ENCODE measurements around the gene CDR2L.

- no peak for TF ChIP-seq CTCF (IDR thresholded peaks at IDR 0.05; ENCODE audit: low read depth, low read length, missing input control)
- TF ChIP-seq FOXA1 (IDR thresholded peaks at IDR 0.05), result no peak
- no peak for TF ChIP-seq ATF3 (IDR thresholded peaks at IDR 0.05)
- no peak for TF ChIP-seq YY1 (IDR thresholded peaks at IDR 0.05)
- no peak for TF ChIP-seq JUND (IDR thresholded peaks at IDR 0.05)
- TF ChIP-seq REST (IDR thresholded peaks at IDR 0.05), result no peak
- TF ChIP-seq MAX (IDR thresholded peaks at IDR 0.05), result no peak
- TF ChIP-seq TAF1 (conservative IDR thresholded peaks at IDR 0.05), result no peak
- no peak for TF ChIP-seq RAD21 (IDR thresholded peaks at IDR 0.05)
- no peak for TF ChIP-seq GABPA (IDR thresholded peaks at IDR 0.05 in 1 of 2, conservative IDR thresholded peaks at IDR 0.05 in 1 of 2)
- no peak for TF ChIP-seq FOXA2 (IDR thresholded peaks at IDR 0.05)
- no peak for TF ChIP-seq SP1 (IDR thresholded peaks at IDR 0.05)
- TF ChIP-seq RXRA (IDR thresholded peaks at IDR 0.05), result no peak
- TF ChIP-seq EGR1 (IDR thresholded peaks at IDR 0.05; ENCODE audit: low read depth in 2 of 2), result no peak
These were observed 17.0 kb upstream of the CDR2L start for GRCh38 chr17:74970395-74970794.
